HG03439 (cell line): ENCODE data around the gene PBX3.
A peak's percentile ranks its signal among the peaks of the same experiment; 100 is the strongest.

ENCODE experiments used
- ATAC-seq: cut with Tn5 transposase; IDR thresholded peaks from one replicate; pipeline ENCODE4 v1.9.1; 2021; ENCODE audit warnings: mild to moderate bottlenecking, moderate library complexity; ENCODE audit not compliant: unreplicated experiment

PBX3 gene

GRCh38 chr9:125747053-125747764, at the start of gene PBX3:
TSS of gene PBX3 (plus strand) at chr9:125747373.
- ATAC-seq: no peak

- ATAC-seq: no peak
These were observed 47.3 kb upstream of the PBX3 start for GRCh38 chr9:125699870-125700269.

- ATAC-seq: peak; percentile 45
These were observed 46.4 kb upstream of the PBX3 start for GRCh38 chr9:125700791-125701190.

- peak; percentile 42 for ATAC-seq
These were observed 45.8 kb upstream of the PBX3 start for GRCh38 chr9:125701351-125701750.

- ATAC-seq: no peak
These were observed 43.5 kb upstream of the PBX3 start for GRCh38 chr9:125703662-125704061.

- ATAC-seq: no peak
These were observed 41.3 kb upstream of the PBX3 start for GRCh38 chr9:125705893-125706292.

- ATAC-seq: peak; percentile 91
These were observed 40.3 kb upstream of the PBX3 start, which contains the start of gene MAPKAP1 for GRCh38 chr9:125706651-125707471. TSS of gene MAPKAP1 (minus strand) at chr9:125707208. CDS start at chr9:125672574, 34,634 bp downstream.

- peak; percentile 7 for ATAC-seq
These were observed 39.7 kb upstream of the PBX3 start for GRCh38 chr9:125707472-125707804.

GRCh38 chr9:125726456-125727132, 20.6 kb upstream of the PBX3 start:
- no peak for ATAC-seq

GRCh38 chr9:125730168-125730567, 17.0 kb upstream of the PBX3 start:
- no peak for ATAC-seq

GRCh38 chr9:125732562-125732961, 14.6 kb upstream of the PBX3 start:
- no peak for ATAC-seq

- no peak for ATAC-seq
These were observed 7.7 kb upstream of the PBX3 start for GRCh38 chr9:125739436-125739835.

- no peak for ATAC-seq
These were observed 4.5 kb upstream of the PBX3 start for GRCh38 chr9:125742657-125743056.

GRCh38 chr9:125743682-125744428, 3.3 kb upstream of the PBX3 start:
- ATAC-seq: no peak

GRCh38 chr9:125744616-125745015, 2.6 kb upstream of the PBX3 start:
- no peak for ATAC-seq

GRCh38 chr9:125745018-125745417, 2.2 kb upstream of the PBX3 start:
- no peak for ATAC-seq

GRCh38 chr9:125745682-125746016, 1.5 kb upstream of the PBX3 start:
- ATAC-seq: no peak

- ATAC-seq: peak; percentile 62
These were observed 978 bp upstream of the PBX3 start for GRCh38 chr9:125746017-125746773.

- ATAC-seq: no peak
These were observed 460 bp upstream of the PBX3 start for GRCh38 chr9:125746774-125747052.

- no peak for ATAC-seq
These were observed 732 bp downstream of the PBX3 start for GRCh38 chr9:125747765-125748445.
